Body of pancreas (tissue), 4 donors: ENCODE measurements around the gene SH2D7. TPM values are rescaled to one million over a fixed set of nuclear protein-coding genes. Genes with fewer than 3 reads are reported as not detected.
A peak's percentile ranks its signal among the peaks of the same experiment; 100 is the strongest.

Experiments used
- ATAC-seq: fragments of 150-250 bp; one replicate; pipeline ENCODE4 v1.9.1; 2016
- DNase-seq, 4 donors: peaks; one replicate each; pipeline ENCODE4 v3.0.0-alpha.2; 2019
- H3K27ac ChIP-seq, 4 donors: fragments of 200-600 bp; sonication (generic); 1 replicate in 3 of 4; 2 replicates in 1 of 4; pipeline versions ENCODE4 v1.5.1 to v1.6.1; 2016 to 2019; ENCODE audit warnings: mild to moderate bottlenecking in 1 of 4, mixed read lengths in 1 of 4, moderate library complexity in 1 of 4
- H3K27me3 ChIP-seq, 2 donors: fragments of 200-600 bp; sonication (generic); one replicate each; pipeline ENCODE4 v1.6.0; 2016; ENCODE audit warnings: mild to moderate bottlenecking in 1 of 2
- H3K36me3 ChIP-seq, 2 donors: fragments of 200-600 bp; sonication (generic); replicated peaks in 1 of 2; 2 replicates each; pipeline ENCODE4 v1.5.1; 2016; ENCODE audit warnings: low read depth in 2 of 2; ENCODE audit not compliant: insufficient read depth in 1 of 2
- H3K4me1 ChIP-seq: fragments of 200-600 bp; sonication (generic); one replicate; pipeline ENCODE4 v1.6.0; 2016
- H3K4me3 ChIP-seq, 2 donors: fragments of 200-600 bp; sonication (generic); 1 replicate in 1 of 2; 2 replicates in 1 of 2; pipeline ENCODE4 v1.5.1; 2016 to 2019
- H3K9me3 ChIP-seq, 3 donors: fragments of 200-600 bp; sonication (generic); 1 replicate in 2 of 3; 2 replicates in 1 of 3; pipeline ENCODE4 v1.5.1; 2016
- POLR2A ChIP-seq, 3 donors: fragments of 450-650 bp; IDR thresholded peaks; one replicate each; pipeline ENCODE4 v1.6.1; 2016; ENCODE audit warnings: antibody characterized with exemption in 3 of 3, mild to moderate bottlenecking in 2 of 3
- WGBS, 2 donors: methylation state at CpG; one replicate each; pipeline ENCODE4 v1.1.5; 2017; 5-methylcytosine and 5-hydroxymethylcytosine counted together
- intact Hi-C: fragments of 100-400 bp; cut with DNase I; formaldehyde crosslinking; loops from one replicate; pipeline ENCODE4 v1.15.1; 2023
- total RNA-seq, 2 donors: library from RNA; depleted of rRNA; stranded (reverse); fragments of >200 nt; gene quantifications; one replicate each; pipeline ENCODE4 v1.1.0, GENCODE V29; 2016
- TF ChIP-seq, protein P1 (sequence below), 7 experiments: fragments of 450-650 bp in 4 of 7; fragments of 200-600 bp in 3 of 7; sonication (generic) in 3 of 7; IDR thresholded peaks; one replicate each; pipeline ENCODE4 v1.5.1; 2016 to 2019; ENCODE audit warnings: antibody characterized with exemption in 7 of 7

SH2D7 gene
- total RNA-seq, 2 donors from 2014 or later: not detected

DNA sequence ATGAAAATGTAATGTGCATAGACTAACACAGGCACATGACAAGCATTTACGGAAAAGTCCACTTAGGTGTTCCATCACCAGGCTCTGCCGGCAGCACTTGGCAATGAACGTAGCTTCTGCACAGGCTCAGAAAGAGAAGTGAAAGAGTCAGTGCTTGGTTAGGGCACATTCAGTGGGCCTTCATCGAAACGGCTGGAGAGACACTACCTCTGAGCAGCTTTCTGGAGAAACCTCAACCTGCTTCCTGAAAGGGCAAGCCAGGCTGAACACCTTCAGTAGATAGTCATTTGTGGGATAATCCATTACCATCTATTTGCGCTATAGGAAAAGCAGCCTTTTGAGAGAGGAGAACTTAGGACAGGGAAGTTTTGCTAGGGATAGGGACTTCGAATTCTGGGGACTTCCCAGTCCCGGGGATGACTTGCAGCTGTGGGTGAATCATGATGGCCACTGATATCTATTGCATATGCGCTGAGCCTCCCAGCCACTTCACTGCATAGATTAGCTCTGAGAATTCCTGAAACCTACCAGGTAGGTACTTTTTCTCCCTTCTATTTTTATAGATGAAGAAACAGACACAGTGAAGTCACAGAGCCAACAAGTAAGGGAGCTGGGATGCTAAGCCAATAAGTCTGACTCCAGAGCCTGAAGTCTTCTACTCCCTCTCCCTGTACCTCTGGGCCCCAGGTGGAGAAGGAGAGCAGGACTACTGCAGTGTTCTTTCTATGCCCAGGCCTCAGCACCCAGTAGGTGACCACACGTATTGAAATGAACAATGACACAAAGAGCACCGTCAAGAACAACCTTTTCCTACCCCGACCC, 4.2 kb upstream of the SH2D7 start:
- TF ChIP-seq, protein P1, sequence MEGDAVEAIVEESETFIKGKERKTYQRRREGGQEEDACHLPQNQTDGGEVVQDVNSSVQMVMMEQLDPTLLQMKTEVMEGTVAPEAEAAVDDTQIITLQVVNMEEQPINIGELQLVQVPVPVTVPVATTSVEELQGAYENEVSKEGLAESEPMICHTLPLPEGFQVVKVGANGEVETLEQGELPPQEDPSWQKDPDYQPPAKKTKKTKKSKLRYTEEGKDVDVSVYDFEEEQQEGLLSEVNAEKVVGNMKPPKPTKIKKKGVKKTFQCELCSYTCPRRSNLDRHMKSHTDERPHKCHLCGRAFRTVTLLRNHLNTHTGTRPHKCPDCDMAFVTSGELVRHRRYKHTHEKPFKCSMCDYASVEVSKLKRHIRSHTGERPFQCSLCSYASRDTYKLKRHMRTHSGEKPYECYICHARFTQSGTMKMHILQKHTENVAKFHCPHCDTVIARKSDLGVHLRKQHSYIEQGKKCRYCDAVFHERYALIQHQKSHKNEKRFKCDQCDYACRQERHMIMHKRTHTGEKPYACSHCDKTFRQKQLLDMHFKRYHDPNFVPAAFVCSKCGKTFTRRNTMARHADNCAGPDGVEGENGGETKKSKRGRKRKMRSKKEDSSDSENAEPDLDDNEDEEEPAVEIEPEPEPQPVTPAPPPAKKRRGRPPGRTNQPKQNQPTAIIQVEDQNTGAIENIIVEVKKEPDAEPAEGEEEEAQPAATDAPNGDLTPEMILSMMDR (IDR thresholded peaks at IDR 0.05): no peak
- TF ChIP-seq POLR2A (IDR thresholded peaks at IDR 0.05): no peak

DNA sequence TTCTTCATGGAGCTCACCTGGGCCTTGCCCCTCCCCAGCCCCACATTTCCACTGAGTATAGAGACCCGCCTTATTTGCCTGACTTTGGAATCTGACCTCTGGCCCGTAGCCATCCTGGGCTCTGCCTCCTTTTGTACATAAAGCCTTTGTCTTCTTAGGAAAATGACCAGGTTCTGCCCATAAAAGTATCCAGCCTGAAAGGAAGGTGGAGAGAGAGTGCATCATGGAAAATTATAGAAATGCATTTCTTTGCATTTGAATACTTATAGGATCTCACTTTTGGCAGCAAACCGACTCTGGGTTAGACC, 3.6 kb upstream of the SH2D7 start:
- ATAC-seq (peak; percentile 31), DNase-seq (peak in 3 of 4 donors; percentile 47 to 71 (median 51))
- H3K4me1 ChIP-seq: peaks cover 19% of the 10 kb centered on the region
- no peaks in the 10 kb centered on the region for H3K27me3 ChIP-seq
- 26 to 40% methylated on average over 3 of the region's 3 CpGs for WGBS, 2 donors
- H3K4me3 ChIP-seq: no peak overlapping the region
- TF ChIP-seq, protein P1 (IDR thresholded peaks at IDR 0.05): no peak
- TF ChIP-seq POLR2A (IDR thresholded peaks at IDR 0.05): no peak
- peak overlapping the region in 1 of 4 donors; percentile 13 for H3K27ac ChIP-seq
- intact Hi-C loops: no loop called here
- H3K9me3 ChIP-seq: no peaks in the 10 kb centered on the region
- H3K36me3 ChIP-seq: no peaks in the 10 kb centered on the region

More for the DNA sequence above, 4.2 kb upstream of the SH2D7 start:
- ATAC-seq (peak; percentile 11), DNase-seq (no peak)
- no peaks in the 10 kb centered on the region for H3K27me3 ChIP-seq
- no peaks in the 10 kb centered on the region for H3K9me3 ChIP-seq
- H3K36me3 ChIP-seq: no peaks in the 10 kb centered on the region
- 67 to 79% methylated on average over 12 of the region's 12 CpGs for WGBS, 2 donors
- peaks cover 19% of the 10 kb centered on the region for H3K4me1 ChIP-seq
- H3K4me3 ChIP-seq: no peak overlapping the region
- peak overlapping the region in 1 of 4 donors; percentile 13 for H3K27ac ChIP-seq
- intact Hi-C loops: no loop called here

DNA sequence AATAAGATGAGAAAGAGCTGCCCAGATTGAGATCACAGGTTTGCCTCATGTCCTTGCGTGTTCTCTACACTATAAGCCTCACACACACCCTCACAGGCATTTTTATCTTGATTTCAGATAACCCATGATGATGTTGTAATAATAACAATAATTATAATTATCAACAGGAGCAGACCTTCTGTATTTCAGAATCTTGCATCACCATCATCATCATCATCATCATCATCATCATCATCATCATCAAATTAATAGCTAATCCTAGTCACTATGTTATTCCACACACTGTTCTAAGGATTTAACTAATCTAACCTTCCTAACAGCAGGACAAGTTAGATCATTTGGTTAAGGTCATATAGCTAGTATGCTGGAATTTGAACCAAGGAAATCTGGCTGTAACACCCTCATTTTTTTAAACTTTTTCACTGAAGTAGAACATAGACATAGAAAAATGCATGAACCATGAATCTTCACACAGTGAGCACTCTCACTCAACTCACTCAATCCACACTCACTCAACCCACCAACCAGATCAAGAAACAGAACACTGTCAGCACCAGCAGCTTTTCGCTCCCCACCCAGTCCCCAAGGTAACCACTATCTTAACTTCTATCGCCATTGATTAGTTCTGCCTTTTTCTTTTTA, 1.8 kb upstream of the SH2D7 start:
- ATAC-seq (no peak), DNase-seq (no peak)
- no peaks in the 10 kb centered on the region for H3K36me3 ChIP-seq
- H3K4me1 ChIP-seq: peaks cover 19% of the 10 kb centered on the region
- intact Hi-C loops: no loop called here
- no peak overlapping the region for H3K4me3 ChIP-seq
- no peaks in the 10 kb centered on the region for H3K9me3 ChIP-seq
- no peak overlapping the region for H3K27ac ChIP-seq
- 91% methylated on average over 3 of the region's 3 CpGs for WGBS, 2 donors
- no peaks in the 10 kb centered on the region for H3K27me3 ChIP-seq
- no peak for TF ChIP-seq POLR2A (IDR thresholded peaks at IDR 0.05)
- TF ChIP-seq, protein P1 (IDR thresholded peaks at IDR 0.05): no peak

DNA sequence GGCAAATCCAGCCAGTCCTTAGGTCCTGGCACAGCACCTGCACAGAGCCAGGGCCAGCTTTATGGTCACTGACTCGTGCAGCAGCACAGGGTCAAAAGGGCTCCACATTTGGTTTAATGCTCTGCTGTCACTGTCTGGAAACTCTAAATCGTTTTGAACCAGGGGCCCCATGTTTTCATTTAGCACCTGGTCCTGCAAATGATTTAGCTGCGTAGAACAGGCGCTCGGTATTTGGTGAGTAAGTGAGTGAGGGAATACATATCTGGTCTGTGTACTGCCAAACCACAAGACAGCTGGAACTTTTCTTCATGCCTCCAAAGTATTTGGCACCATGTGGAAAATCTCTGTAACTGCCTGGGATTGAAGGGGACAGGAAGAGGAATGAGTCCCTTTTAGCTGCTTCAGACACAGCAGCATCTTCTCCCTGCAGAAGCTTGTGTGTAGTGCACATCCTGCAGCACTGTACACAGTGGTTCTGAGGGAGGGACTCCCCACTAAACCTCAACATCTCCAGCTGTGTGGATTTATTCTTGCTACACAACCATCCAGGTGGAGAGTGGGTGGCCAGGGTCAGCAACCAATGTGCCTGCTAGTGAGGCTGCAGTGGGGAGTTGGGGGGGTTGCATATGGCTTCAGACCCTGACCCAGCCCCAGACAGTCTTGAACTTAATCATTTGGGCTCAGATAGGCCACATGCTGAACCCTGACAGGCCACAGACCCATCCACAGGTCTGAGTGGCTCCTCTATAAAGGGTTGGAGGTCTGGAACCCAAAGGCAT, 1.1 kb downstream of the SH2D7 start:
- no peaks in the 10 kb centered on the region for H3K9me3 ChIP-seq
- WGBS, 2 donors: 60 to 85% methylated on average over 5 of the region's 5 CpGs
- no peak for TF ChIP-seq POLR2A (IDR thresholded peaks at IDR 0.05)
- TF ChIP-seq, protein P1 (IDR thresholded peaks at IDR 0.05): no peak
- no peak overlapping the region for H3K4me3 ChIP-seq
- intact Hi-C loops: no loop called here
- no peak overlapping the region for H3K27ac ChIP-seq
- no peaks in the 10 kb centered on the region for H3K36me3 ChIP-seq
- DNase-seq (peak in 2 of 4 donors; percentile 4 to 25), ATAC-seq (peak; percentile 45)
- no peaks in the 10 kb centered on the region for H3K27me3 ChIP-seq
- peaks cover 16% of the 10 kb centered on the region for H3K4me1 ChIP-seq
